NOMO-1 (cell line): ENCODE data around the gene EIPR1.
"Not testable (repeated sequence)": the region's sequence is repeated elsewhere in the genome, so short reads cannot be mapped to it uniquely, and the experiment has no call there.

Source experiments
- DNase-seq, 2 experiments: peaks; one replicate each; lab custom pipeline; 2025; ENCODE audit not compliant: unreplicated experiment in 2 of 2; lab: John Stamatoyannopoulos, UW

The EIPR1 gene

GRCh38 chr2:3291113-3291512, 86.5 kb downstream of the EIPR1 start:
- no peak for DNase-seq

- no peak for DNase-seq
Measured at GRCh38 chr2:3290655-3291054, 87.0 kb downstream of the EIPR1 start.

GRCh38 chr2:3289971-3290370, 87.6 kb downstream of the EIPR1 start:
- DNase-seq, result no peak

- DNase-seq, result no peak
Measured at GRCh38 chr2:3289526-3289925, 88.1 kb downstream of the EIPR1 start.

DNA sequence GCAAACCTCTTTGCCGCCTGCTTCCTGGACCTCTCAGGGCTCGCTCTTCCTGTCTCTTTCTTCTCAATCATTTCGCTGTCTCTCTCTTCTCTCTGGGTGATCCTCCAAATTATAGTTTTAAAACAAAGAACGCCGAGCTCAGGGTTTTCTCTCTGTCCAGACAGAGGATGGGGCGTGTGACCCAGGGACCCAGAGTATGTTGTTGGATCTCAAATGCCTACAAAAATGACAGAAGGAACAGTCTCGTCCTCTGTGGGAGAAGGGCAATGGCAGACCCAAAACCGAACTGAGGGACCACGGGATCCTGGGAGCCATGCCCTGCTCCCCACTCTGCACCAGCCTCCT, 88.5 kb downstream of the EIPR1 start:
- no peak for DNase-seq

DNA sequence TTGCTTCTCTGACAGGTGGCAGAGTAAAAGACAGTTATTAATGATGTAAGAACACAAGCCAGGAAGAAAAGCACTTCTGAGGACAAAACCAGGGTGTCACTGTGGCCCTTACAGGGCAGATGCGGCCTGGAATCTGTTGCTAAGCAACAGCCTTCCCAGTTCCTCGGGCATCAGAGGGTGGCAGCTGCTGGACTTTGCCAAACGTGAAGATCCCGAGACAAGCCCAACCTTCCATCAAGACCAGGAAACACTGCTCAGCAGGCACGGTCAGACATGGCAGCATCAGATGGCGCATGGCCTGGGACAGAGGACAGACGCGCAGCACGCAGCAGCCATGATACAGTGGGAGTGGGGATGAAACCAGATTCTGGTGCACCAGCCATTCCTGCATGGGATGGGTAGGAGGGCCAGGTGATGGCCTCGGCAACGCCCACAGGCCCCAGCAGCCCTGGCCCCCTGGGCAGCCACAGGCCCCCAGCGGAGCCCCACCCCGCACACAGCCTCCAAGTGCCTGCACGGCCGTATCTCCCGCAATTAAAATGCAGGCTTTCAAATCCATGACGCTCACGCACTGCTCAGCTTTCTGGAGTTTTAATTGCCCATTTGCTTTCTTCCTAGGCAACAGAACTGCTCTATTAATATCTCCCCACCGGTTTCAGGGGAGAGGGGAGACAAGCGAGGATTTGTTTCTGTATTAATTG, 89.0 kb downstream of the EIPR1 start:
- DNase-seq, result no peak

GRCh38 chr2:3287896-3288295, 89.7 kb downstream of the EIPR1 start:
- no peak for DNase-seq

- not testable (repeated sequence) for DNase-seq
Measured at GRCh38 chr2:3286646-3287036, 91.0 kb downstream of the EIPR1 start.

GRCh38 chr2:3285901-3286645, 91.5 kb downstream of the EIPR1 start:
- DNase-seq, result no peak

DNA sequence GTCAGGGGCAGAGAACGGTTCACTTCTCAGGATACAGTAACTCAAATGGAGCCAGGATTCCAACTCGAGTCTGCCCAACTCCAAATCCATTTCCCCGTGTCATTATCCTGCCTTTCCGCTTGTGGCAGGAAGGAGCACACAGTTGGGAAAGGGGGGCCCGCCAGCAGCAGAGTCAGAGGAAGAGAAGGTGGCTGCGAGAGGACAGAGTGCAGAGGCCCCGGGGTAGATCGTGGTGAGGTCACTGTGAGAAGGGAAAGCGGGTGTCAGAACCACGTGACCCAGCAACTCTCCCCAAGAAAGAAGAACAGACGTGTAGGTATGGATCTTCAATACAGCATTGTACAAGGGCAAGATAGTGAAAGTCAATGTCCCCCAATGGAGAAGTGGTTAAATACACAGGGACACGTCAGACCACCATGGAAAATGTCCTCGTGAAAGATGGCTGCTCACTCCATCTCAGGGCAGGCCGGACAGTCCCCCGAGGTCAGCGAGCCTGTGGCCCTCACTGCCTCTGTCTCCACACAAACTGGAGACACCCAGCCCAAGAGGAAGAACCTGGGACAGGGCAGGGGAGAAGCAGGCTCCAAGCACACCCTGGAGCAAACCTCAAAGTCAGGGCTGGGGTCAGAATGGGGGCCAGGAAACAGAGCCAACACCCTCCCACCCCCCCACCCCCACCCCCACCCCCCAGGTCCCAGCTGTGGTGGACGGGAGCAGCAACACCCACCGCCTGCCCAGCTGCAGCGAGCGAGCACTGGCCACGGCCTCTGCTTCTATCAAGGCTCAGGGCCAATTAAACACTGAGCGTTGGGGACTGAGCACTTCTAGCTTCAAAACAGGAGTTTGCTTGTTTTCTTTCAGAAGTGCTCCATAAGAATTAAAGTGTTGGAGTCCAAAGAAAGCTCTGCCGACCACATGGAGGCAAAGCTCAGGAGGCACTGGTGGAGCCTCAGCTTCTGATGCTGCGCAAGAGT, 92.7 kb downstream of the EIPR1 start:
- DNase-seq, result no peak

- DNase-seq, result not testable (repeated sequence)
Measured at GRCh38 chr2:3283876-3284656, 93.6 kb downstream of the EIPR1 start.

GRCh38 chr2:3283206-3283605, 94.4 kb downstream of the EIPR1 start:
- DNase-seq, result no peak

- DNase-seq, result no peak
Measured at GRCh38 chr2:3282056-3282998, 95.3 kb downstream of the EIPR1 start.

DNA sequence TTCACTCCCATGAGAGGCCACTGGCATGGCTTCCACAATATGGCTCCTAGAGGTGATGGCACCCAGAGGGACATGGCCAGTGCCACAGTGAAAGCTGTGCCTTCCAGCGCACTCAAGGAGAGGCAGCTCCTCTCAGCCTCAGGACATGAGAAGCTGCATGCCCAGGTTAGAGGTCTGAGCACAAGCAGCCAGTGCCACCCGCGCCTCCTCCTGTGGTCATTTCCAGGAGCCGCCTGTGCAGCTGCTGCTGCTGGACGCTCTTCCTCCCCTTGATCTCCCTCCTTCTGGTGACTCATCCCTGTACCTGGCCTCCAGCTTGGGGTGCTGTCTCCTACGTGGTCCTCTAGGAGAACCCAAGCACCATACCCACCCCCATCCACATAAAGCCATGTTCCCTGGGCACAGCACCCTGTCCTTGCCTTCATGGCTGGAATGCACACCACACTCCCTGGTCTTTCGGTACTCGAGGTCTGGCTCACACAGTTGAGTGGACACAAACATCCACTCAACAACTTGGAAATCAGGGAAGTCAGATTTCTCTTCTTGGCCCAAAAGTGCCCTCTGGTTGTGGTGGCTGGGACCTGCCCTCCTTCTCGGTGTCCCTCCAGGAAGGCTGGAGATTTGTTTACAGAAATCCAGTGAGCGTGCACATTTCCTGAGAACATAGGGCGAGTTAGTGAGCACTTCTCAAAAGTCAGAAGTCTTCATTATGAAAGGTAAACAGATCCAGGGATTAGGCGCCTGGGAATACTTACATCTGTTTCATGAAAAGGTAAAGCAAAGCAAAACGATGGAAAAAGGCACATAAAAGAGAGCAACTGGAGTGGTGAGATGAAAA, 96.7 kb downstream of the EIPR1 start:
- DNase-seq, result no peak

GRCh38 chr2:3280197-3280596, 97.4 kb downstream of the EIPR1 start:
- no peak for DNase-seq

DNA sequence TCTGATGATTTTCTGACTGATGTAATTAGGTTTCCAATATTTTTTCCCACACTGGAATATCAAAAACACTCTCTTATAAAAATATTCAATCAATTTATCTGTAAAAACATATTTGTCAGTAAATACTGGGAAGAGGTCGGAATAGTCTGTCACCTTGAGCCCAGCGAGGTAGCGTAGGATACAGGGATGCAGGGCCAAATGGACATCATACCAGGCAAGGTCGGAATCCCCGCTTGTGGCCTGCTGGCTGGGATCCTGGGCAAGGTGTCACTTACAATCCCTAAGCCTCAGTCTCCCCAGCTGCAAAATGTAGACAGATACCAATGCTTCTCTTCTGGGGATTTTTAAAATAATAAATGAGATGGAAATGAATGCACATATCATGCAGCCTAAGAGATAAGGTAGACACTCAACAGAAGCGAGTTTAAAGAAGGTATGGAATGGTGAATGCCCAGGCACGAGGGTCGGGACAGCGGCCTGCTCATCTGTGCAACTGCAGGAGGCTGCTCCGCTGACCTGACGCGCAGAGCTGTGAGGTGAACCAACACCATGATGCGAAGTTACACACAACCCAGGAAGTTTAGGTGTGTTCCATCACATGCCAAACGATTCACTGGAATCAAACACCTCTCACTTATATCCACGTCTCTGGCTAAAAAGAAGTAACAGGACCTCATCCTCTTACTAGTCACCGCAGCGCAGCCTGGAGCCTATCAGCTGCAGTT, 98.2 kb downstream of the EIPR1 start:
- DNase-seq, result no peak

GRCh38 chr2:3278521-3279218, 98.9 kb downstream of the EIPR1 start:
- no peak for DNase-seq
